Thoracic aorta (tissue), 2 donors: ENCODE results near the gene MYO1D. TPM values are rescaled to one million over a fixed set of nuclear protein-coding genes. Genes with fewer than 3 reads are reported as not detected.

Source experiments
- ATAC-seq: fragments of 150-250 bp; one replicate; pipeline ENCODE4 v1.8.0; 2017; ENCODE audit warnings: low read depth; ENCODE audit not compliant: insufficient number of reproducible peaks, low FRiP score
- DNase-seq: peaks from one replicate; pipeline ENCODE4 v3.0.0-alpha.2; 2020; ENCODE audit warnings: low spot score
- H3K27ac ChIP-seq, 2 donors: fragments of 200-600 bp; sonication (generic); 1 replicate in 1 of 2; 2 replicates in 1 of 2; pipeline ENCODE4 v1.5.1; 2016; ENCODE audit warnings: mild to moderate bottlenecking in 2 of 2, moderate library complexity in 2 of 2
- H3K27me3 ChIP-seq: fragments of 200-600 bp; sonication (generic); replicated peaks from 2 replicates; pipeline ENCODE4 v1.6.0; 2016; ENCODE audit warnings: mild to moderate bottlenecking; ENCODE audit not compliant: insufficient read depth
- H3K36me3 ChIP-seq: fragments of 200-600 bp; sonication (generic); one replicate; pipeline ENCODE4 v1.5.1; 2016
- H3K4me1 ChIP-seq, 2 donors: fragments of 200-600 bp; sonication (generic); 1 replicate in 1 of 2; 2 replicates in 1 of 2; pipeline versions ENCODE4 v1.5.1 to v1.6.0; 2016; ENCODE audit warnings: low read depth in 2 of 2, mild to moderate bottlenecking in 1 of 2; ENCODE audit not compliant: control insufficient read depth in 1 of 2
- H3K4me3 ChIP-seq: fragments of 200-600 bp; sonication (generic); 2 replicates; pipeline ENCODE4 v1.5.1; 2016; ENCODE audit warnings: mild to moderate bottlenecking
- H3K9me3 ChIP-seq: fragments of 200-600 bp; sonication (generic); 2 replicates; pipeline ENCODE4 v1.5.1; 2016
- total RNA-seq, 2 donors: library from RNA; depleted of rRNA; stranded (reverse); fragments of >200 nt; gene quantifications; one replicate each; pipeline versions ENCODE4 v1.1.0 to v1.2.3, GENCODE V29; 2016
- TF ChIP-seq, protein P1 (sequence below): fragments of 200-600 bp; sonication (generic); IDR thresholded peaks from one replicate; pipeline ENCODE4 v1.5.1; 2019; ENCODE audit warnings: antibody characterized with exemption

Gene MYO1D
- total RNA-seq, 2 donors from 2014 or later = 257 to 370 TPM

GRCh38 chr17:32596206-32596605, 280.7 kb downstream of the MYO1D start:
- Histone ChIP-seq H3K27me3 (no peaks in the 10 kb centered on the region), H3K36me3 (peaks cover 17% of the 10 kb centered on the region), H3K27ac (no peak overlapping the region), H3K9me3 (no peaks in the 10 kb centered on the region), H3K4me1 (no peaks in the 10 kb centered on the region), H3K4me3 (no peak overlapping the region)
- ATAC-seq = no peak
- no peak for DNase-seq
- TF ChIP-seq, protein P1, sequence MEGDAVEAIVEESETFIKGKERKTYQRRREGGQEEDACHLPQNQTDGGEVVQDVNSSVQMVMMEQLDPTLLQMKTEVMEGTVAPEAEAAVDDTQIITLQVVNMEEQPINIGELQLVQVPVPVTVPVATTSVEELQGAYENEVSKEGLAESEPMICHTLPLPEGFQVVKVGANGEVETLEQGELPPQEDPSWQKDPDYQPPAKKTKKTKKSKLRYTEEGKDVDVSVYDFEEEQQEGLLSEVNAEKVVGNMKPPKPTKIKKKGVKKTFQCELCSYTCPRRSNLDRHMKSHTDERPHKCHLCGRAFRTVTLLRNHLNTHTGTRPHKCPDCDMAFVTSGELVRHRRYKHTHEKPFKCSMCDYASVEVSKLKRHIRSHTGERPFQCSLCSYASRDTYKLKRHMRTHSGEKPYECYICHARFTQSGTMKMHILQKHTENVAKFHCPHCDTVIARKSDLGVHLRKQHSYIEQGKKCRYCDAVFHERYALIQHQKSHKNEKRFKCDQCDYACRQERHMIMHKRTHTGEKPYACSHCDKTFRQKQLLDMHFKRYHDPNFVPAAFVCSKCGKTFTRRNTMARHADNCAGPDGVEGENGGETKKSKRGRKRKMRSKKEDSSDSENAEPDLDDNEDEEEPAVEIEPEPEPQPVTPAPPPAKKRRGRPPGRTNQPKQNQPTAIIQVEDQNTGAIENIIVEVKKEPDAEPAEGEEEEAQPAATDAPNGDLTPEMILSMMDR = no peak

DNA sequence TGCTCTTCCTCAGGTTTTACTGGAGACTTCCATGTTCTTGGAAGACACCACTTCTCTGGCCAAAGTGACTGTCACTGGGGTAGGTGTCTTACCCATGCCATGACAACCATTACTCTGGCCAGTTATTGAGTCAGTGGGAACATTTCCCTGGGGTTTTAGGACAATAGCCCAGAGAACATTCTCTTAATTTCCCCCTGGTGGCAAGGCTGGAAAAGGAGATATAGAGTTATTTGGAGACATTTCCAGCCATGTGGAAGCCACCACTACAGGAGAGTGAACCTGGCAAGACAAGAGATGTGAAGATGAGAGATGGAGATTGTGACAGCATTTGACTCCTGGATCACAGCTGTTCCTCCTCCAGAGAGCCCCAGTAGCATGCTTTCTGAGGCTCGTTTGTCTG, 283.9 kb downstream of the MYO1D start:
- Histone ChIP-seq H3K36me3 (peaks cover 7% of the 10 kb centered on the region), H3K9me3 (no peaks in the 10 kb centered on the region), H3K27me3 (no peaks in the 10 kb centered on the region), H3K4me3 (no peak overlapping the region), H3K4me1 (no peaks in the 10 kb centered on the region), H3K27ac (no peak overlapping the region)
- DNase-seq = no peak
- TF ChIP-seq, protein P1 = no peak
- no peak for ATAC-seq

DNA sequence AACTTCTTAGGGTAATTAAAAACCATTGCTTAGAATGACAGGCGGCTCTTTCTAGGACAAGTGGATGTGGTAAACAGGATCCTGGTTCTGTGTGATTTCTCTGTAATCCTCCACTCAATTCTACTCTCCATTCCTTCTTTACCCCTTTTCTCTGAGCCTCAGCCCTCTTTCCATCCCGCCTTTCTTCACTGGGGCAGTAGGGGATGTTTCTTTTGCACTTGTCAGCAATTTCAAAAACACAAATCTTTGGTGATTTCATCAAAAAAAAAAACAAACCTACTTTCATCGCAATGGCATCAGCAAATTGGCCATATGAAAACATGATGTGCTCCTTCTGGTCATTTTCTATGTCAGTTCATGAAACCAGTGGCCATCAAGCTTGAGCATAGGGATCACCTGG, 285.5 kb downstream of the MYO1D start:
- TF ChIP-seq, protein P1 = no peak
- H3K27ac ChIP-seq = no peak overlapping the region
- no peaks in the 10 kb centered on the region for H3K4me1 ChIP-seq
- H3K36me3 ChIP-seq = peaks cover 4% of the 10 kb centered on the region
- no peaks in the 10 kb centered on the region for H3K9me3 ChIP-seq
- H3K4me3 ChIP-seq = no peak overlapping the region
- ATAC-seq (no peak), DNase-seq (no peak)
- H3K27me3 ChIP-seq = no peaks in the 10 kb centered on the region

DNA sequence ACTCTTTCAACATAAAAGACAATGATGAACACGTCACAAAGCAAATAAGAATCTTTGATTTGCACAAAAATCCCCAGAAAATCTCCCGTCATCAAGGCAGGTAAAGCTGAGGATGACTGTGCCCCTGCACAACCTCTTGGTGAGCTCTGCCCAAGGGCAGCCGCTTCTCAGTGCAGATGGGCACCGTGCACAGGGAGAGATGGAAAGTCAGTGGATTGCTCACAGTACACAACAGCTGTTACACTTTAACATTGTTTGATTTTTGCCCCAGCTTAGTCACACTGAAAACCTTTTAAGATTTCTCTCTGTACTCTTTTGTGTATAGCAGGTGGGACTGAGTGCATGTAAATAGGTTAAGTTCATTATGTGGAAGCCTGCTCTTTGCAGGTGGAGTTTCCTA, 285.9 kb downstream of the MYO1D start:
- DNase-seq (no peak), ATAC-seq (no peak)
- H3K4me1 ChIP-seq = no peaks in the 10 kb centered on the region
- H3K9me3 ChIP-seq = no peaks in the 10 kb centered on the region
- TF ChIP-seq, protein P1 = no peak
- peaks cover 4% of the 10 kb centered on the region for H3K36me3 ChIP-seq
- H3K27me3 ChIP-seq = no peaks in the 10 kb centered on the region
- H3K27ac ChIP-seq = no peak overlapping the region
- H3K4me3 ChIP-seq = no peak overlapping the region

GRCh38 chr17:32588982-32589381, 287.9 kb downstream of the MYO1D start:
- Histone ChIP-seq H3K9me3 (no peaks in the 10 kb centered on the region), H3K4me3 (no peak overlapping the region), H3K27me3 (no peaks in the 10 kb centered on the region), H3K27ac (no peak overlapping the region), H3K4me1 (no peaks in the 10 kb centered on the region), H3K36me3 (peaks cover 4% of the 10 kb centered on the region)
- DNase-seq = no peak
- ATAC-seq = no peak
- TF ChIP-seq, protein P1 = no peak
